ENCODE data around the gene ADNP.

ADNP gene

DNA sequence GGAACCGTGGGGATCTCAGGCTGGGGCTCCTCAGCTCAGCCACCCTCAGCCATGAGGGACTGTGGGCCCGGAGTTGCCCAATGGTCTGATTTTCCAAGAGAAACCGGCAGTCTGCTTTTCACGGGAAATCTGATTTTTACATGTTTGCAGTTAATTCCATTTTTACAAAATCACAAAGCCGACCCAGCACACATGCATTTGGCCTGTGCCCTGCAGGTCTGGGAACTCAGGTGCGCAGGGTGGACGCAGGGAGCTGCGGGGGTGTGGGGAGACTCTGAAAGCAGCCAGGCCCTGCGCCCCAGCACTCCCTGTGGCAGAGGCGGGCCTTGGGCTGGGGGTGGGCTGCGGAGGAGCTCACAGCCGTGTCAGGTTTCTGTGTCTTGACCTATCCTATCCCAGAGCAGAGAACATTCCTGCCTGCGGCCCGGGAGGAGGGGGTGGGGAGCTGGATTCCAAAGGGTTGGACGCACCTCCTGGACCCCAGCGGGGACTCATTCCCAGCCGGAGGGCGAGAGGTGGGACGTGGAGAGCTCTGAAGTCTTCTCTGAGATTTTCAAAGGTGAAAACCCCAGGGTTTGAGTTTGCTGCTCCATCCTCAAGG lies 60.6 kb downstream of the ADNP start:
- DNase-seq = peak; percentile 86

DNA sequence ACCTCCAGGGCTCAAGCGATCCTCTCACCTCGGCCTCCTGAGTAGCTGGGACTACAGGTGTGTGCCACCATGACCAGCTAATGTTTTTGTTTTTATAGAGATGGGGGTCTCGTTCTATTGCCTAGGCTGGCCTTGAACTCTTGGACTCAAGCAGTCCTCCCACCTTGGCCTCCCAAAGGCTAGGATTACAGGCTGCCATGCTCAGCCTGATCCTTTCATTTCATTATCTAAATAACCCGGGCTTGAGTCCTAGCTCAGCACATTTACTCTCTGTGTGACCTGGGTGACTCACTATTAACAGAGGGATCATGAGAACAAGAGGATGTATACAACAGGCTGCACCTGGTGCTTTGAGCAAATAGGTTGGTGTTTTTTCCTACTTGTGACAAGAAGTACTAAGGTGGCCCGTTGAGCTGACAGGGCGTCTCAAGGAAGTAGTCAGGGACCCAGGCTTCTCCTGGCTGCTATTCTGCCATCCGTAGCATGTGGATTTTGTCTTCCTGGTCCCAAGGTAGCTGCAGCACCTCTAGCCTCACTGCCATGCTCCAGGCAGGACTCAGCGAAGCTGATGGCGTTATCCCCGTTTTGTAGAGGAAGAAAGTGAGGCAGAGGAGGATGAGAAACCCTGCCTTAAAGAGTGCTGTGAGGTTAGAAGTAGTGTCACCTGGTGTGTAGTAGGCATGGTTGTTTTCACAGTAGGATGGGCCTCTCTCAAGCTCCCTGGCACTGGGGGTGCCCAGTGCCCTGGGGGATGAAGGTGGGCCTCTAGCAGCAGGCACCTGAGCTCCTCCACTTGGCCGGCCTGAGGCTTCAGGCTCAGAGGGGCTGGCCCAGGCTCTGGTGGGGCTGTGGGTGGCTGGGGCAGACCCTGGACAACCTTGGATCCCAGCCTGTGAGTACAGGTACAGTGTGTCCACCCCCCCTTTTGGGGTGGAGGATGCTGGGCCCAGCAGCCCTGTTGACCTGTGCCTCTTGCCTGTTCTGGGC lies 62.4 kb downstream of the ADNP start:
- no peak for DNase-seq

- no peak for DNase-seq
These were observed 63.4 kb downstream of the ADNP start for GRCh38 chr20:50867805-50868204.

GRCh38 chr20:50866831-50867230 lies 64.4 kb downstream of the ADNP start:
- no peak for DNase-seq

DNA sequence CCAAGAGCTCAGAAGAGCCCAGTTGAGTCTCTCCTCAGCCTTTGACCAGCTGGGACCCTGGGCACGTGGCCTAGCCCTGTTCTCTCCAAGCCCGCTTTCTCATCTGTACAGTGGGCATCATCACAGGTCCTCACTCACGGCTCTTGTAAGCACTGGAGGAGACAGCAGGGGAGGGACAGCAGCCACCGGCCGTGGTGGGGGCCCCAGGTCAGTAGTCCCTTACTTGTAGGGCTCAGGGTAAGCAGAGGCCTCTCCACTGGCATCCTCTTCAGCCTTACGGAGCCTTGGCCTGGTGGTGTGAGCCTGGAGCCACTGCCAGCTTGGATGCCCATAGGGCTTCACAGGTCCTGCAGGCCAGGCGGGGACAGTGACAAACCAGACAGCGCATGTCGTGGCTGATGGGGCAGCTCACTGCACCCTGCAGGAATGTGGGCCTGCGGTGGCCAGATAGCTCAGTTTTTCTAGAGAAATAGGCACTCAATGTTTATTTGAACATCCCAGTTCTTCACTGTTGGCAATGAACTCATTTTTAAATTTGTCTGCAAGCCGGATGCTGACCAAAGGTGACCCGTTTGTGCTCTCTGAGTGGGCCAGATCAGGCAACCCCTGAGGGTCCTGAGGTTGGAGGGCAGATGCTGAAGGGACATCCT lies 65.1 kb downstream of the ADNP start:
- DNase-seq = no peak

DNA sequence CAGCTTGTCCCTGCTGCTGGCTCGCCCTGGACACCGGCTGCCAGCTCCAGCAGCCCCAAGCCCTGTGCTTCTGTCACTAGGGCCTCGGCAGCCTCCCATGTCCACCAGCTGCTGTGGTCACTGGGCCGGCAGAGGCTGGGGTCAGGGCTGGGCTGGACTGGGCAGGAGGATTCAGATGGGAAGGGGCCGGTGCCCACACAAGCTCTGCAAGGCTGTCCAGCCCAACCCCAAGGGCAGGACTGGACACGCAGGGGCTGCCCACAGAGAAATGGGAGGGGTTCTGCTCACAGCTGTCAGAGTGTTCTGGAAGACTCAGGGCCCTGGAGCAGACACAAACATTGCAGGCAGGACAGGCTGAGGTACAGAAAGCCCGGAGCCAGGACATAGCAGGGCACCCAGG lies 65.6 kb downstream of the ADNP start:
- DNase-seq = no peak

GRCh38 chr20:50865114-50865513 lies 66.1 kb downstream of the ADNP start:
- no peak for DNase-seq

GRCh38 chr20:50862546-50862945 lies 68.7 kb downstream of the ADNP start:
- no peak for DNase-seq

DNA sequence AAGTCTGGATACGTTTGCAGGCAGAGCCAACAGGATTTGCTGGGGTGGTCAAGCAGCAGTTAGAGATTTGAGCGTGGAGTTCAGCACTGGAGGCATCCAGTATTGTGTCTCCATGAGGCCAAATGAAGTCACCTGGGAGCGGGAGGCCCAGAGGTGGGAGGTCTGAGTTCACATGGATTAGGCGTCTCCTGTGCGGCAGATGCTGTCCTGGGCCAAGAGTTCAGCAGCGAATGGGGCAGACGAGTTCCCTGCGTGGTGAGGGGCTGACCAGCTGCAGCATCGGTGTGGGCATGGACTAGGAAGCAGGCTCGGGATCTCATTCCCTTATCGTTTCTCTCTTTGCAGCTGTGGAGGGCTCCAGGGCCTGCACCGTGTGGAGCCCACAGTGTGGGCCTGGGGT lies 70.2 kb downstream of the ADNP start:
- DNase-seq = peak; percentile 17

GRCh38 chr20:50859161-50859560 lies 72.1 kb downstream of the ADNP start:
- no peak for DNase-seq

- no peak for DNase-seq
These were observed 72.7 kb downstream of the ADNP start for GRCh38 chr20:50858525-50858924.

DNA sequence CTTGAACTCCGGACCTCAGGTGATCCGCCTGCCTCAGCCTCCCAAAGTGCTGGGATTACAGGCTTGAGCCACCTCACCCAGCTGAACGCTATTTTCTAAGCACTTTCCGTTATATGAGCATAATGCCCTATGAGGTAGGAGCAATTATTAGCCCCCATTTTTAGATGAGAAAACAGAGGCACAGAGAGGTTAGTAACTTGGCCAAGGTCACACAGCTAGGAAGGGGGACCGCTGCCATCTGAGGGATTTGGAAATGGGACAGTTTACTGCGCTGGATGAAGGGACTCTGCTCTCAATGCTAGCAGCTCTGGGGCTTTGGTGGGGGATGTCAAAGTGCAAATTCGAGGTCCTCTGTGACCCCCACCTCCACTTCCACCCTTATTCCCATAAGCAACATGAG lies 73.9 kb downstream of the ADNP start:
- DNase-seq = no peak

DNA sequence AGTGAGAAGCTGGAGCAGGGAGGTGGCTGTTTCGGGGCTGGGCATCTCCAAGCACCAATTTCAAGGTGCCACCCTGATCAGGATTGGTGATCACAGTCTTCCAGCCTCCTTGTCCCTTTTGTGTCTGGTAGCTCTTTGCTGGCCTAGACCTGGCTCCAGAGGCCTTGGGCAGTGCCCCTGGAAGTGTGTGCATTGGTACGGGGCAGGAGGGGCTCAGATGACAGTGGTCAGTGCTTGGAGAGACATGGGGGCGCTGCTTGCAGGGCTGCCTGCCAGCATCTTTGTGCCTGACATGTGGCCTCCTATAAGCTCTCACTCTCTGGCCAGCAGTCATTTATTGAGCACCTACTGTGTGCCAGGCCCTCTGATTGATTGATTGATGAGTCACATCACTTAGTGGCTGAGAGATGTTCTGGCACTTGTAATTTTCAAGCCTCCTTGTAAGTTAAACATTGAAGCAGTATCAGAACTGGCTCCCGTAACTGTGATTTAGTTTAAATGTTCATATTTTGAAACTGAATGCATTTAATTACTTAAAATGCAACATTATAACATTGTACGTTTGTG lies 74.7 kb downstream of the ADNP start:
- DNase-seq = no peak

DNA sequence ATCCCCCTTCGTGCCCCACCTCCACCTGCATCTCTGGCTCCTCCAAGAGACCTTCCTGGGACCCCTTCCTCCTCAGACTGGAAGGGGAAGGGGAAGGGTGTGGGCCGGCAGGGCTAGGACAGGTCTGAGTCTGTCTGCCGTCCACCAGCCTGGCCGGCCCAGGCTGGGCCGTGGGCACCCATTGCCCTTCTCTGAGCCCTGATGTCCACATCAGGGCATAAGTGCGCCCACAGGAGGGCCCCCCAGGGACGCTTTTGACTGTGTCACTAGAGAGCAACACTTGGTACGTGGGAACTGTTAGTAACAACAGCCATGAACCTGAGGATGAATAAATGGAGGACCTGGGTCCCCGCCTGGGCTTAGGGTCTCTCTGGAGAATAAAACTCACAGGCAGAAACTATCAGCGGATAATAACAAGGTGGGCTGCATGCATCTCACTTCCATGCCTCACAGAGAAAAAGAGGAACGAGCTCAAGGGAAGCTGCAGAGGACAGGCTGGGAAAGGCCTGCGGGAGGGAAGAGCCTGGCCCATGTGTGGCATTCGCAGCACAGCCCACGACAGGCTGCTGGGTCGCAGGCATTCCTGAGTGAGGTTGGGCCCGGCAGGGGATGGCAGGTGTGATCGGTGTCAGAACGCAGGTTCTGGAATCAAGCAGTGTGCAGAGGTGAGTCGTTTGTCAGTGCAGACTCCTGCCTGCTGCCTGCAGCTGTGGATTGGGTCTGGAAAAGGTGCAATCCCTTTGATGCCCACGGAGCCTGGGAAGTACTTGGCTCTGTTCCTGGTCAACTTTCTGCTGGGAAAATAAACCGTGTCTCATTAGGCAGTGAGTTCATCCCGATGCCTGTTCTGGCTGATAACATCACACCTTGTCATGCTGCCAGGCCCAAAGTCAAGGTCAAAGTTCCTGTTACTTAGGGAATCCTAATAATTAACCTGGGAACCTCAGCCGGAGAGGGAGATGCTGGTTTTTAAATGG lies 75.5 kb downstream of the ADNP start:
- no peak for DNase-seq

DNA sequence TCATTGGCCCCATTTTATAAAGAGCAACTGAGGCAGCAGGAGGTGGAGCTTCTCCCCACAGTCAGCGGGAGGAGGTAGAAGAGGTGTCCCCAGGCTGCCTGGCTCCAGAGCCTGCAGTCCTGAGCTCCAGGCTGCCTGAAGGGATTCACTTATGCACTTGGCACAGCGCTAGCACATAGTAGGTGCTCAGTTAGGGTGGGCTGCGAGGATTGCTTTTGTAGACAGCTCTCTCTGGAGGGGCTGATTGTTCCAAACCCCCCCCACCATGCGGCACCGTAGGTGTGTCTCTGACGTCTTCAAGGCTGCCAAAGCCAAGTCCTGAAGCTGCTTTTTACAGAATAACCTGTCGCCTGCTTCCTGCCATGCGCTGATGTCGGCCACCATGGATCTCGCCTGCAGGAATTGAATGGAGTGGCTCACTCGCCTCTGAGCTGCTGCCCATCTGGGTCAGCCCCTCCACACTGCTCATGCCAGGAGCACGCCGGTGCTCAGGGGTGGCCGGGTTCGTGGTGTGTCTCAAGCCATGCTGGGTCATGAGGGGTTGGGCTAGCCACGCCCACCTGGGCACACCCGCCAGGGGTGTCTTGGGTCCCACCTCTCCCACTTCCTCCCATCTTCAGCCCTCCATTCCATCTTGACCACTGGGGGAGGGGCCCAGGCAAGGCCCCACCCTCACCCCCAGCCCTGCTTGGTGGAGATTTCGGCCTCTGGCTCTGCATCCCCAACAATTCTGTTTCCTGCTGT lies 76.6 kb downstream of the ADNP start:
- DNase-seq = no peak

DNA sequence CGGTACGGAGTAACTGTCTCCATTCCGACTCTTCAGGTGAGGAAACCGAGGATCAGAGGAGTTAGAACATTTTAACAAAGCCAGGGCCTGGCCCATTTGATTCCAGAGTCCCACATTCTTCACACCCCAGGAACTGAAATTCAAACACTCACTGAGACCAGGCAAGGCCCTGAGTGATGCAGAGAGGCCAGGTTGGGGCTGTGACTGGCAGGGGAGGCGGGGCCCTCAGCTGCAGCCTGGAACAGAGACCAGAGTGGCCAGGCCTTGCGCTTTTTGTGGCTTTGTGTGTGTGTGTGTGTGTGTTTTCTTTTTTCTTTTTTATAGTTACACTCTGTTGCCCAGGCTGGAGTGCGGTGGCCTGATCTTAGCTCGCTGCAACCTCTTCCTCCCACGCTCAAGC lies 79.2 kb downstream of the ADNP start:
- DNase-seq = no peak

DNA sequence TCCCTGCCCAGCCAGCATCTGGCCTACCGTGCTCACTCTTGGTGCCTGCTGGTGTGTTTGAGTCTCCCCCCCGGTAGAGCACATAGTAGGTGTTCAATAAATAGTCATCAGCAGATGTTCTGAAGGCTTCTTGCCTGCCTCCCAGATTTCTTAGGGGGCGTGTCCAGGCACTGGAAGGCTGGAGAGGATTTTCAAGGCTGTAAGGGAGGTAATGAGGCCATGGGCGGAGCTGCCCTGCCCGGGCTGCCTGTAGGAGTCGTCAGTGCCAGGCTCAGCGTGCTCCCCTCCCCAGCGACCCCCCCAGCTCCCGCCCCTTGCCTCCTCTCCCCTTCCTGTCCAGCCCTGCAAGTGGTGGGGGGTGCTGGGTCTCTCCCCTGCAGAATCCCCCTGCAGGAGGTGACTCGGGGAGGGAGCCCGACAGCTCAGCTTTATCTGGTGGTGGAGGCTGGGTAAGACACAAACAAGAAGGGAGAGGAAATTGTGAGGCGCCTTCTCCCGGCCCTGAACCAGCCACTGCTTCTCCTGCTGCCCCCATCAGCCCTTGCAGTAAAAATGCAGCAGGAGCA lies 80.4 kb downstream of the ADNP start:
- DNase-seq = peak; percentile 30

DNA sequence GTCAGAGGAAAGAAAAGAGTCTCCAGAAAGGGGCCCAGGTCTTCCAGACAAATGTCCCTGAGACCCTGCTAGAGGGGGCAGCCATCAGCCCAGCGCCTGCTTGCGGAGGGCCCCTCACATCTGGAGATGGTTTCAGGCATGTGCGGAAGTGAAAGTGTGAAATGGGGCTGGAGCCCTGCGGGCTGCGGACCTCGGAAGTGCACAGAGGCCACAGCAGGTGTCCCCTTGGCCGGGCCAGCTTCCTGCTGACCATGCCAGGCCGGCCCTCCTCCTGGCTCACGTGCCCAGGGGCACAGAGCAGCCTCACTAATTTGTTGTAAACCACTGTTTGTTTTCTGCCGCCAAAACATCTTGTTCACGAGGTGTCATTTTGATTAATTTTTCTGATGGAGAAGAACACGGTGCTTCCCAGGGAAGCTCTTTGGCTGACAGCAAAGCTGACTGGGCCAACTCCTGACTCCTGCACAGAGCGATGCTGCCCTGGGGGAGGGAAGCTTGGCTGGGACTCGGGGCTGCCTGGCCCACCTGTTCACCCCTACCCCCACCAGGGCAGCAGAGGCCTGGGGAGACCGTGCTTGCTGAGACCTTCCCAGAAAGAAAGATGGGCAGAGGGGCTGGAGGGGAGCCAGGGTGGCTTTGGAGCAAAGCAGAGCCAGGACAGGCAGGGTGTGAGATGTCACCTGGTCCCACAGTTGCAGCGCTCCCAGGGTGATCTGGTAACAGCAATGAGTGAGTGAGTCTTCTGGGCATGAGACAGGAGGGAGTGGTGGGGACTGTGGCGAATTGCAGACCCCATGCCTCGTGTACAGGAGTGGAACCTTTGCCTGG lies 82.2 kb downstream of the ADNP start:
- DNase-seq = peak; percentile 32

DNA sequence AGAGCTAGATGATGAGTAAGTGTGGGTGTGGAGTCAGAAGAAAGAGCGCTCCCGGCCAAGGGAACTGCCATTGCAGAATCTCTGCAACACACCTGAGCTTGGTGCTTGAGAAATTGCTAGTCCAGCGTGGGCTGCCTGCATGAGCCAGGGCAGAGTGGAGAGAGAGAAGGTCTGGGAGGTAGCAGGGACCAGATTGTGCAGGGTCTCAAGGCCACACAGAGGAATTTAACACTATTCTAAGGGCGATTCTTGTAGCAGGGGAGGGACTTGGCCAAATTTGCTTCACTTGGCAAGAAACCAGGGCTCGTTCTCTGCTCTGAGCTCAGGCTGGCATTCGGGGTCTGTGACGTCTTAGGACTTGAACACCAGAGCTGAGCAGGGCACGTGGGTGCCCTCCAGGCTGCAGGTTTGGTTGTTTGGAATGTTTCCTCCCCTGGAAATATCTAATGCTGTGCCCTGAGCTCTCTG lies 82.9 kb downstream of the ADNP start:
- peak; percentile 54 for DNase-seq
